ENCODE measurements around the gene CLCNKA. TPM values are rescaled to one million over a fixed set of nuclear protein-coding genes. Genes with fewer than 3 reads are reported as not detected.
"Not testable (repeated sequence)": the region's sequence is repeated elsewhere in the genome, so short reads cannot be mapped to it uniquely, and the experiment has no call there.

CLCNKA gene
- total RNA-seq, 2 donors from 2014 or later, result 0.26 to 0.38 TPM

GRCh38 chr1:16053781-16054502 lies 32.1 kb downstream of the CLCNKA start:
- DNase-seq, result no peak
- intact Hi-C loops (cut with DNase I), result loop anchor here (10.0 kb wide), 2 partner anchors 49 to 259 kb away; partner anchors contain the start of gene SRARP (in 1 of the 2)
- ATAC-seq, result no peak

GRCh38 chr1:16054598-16055540 lies 33.0 kb downstream of the CLCNKA start:
- ATAC-seq (no peak), DNase-seq (no peak)
- intact Hi-C loops (cut with DNase I), result loop anchor here (10.0 kb wide), 2 partner anchors 50 to 260 kb away; partner anchors contain the start of gene SRARP (in 1 of the 2)

GRCh38 chr1:16055613-16056520 lies 34.0 kb downstream of the CLCNKA start:
- peak; percentile 83 to 86 for ATAC-seq
- intact Hi-C loops (cut with DNase I), result loop anchor here (1.0 to 10.0 kb wide), 3 partner anchors 47 to 261 kb away; partner anchors contain the start of gene SRARP (in 1 of the 2)

GRCh38 chr1:16056521-16056912 lies 34.7 kb downstream of the CLCNKA start:
- not testable (repeated sequence) for ATAC-seq, DNase-seq
- intact Hi-C loops (cut with DNase I), result loop anchor here (1.0 to 10.0 kb wide), 3 partner anchors 47 to 262 kb away; partner anchors contain the start of gene SRARP (in 1 of the 2)

More at GRCh38 chr1:16055613-16056520, 34.0 kb downstream of the CLCNKA start:
- peak; percentile 89 for DNase-seq

- ATAC-seq, DNase-seq: not testable (repeated sequence)
- intact Hi-C loops (cut with DNase I), result loop anchor here (10.0 kb wide), 2 partner anchors 53 to 263 kb away; partner anchors contain the start of gene SRARP (in 1 of the 2)
These were observed 35.6 kb downstream of the CLCNKA start for GRCh38 chr1:16057314-16057915.

GRCh38 chr1:16058394-16059120 lies 36.7 kb downstream of the CLCNKA start:
- intact Hi-C loops (cut with DNase I), result loop anchor here (10.0 kb wide), 2 partner anchors 54 to 264 kb away; partner anchors contain the start of gene SRARP (in 1 of the 2)
- ATAC-seq, result peak in 1 of 2 donors; percentile 4
- DNase-seq, result not testable (repeated sequence)

GRCh38 chr1:16061266-16061665 lies 39.4 kb downstream of the CLCNKA start:
- DNase-seq (no peak), ATAC-seq (no peak)
- intact Hi-C loops (cut with DNase I), result no loop called here

GRCh38 chr1:16061989-16062686 lies 40.3 kb downstream of the CLCNKA start:
- DNase-seq; intact Hi-C loops (cut with DNase I); ATAC-seq: not testable (repeated sequence)

GRCh38 chr1:16062687-16063075 lies 40.8 kb downstream of the CLCNKA start:
- intact Hi-C loops (cut with DNase I); ATAC-seq; DNase-seq: not testable (repeated sequence)

- ATAC-seq (no peak), DNase-seq (no peak)
- intact Hi-C loops (cut with DNase I), result no loop called here
These were observed 41.5 kb downstream of the CLCNKA start for GRCh38 chr1:16063226-16063829.

- intact Hi-C loops (cut with DNase I), result no loop called here
- DNase-seq (no peak), ATAC-seq (no peak)
These were observed 42.1 kb downstream of the CLCNKA start for GRCh38 chr1:16063921-16064320.

GRCh38 chr1:16064536-16065268 lies 42.9 kb downstream of the CLCNKA start:
- intact Hi-C loops (cut with DNase I), result no loop called here
- no peak for DNase-seq
- ATAC-seq, result no peak

GRCh38 chr1:16065269-16065576 lies 43.4 kb downstream of the CLCNKA start:
- DNase-seq (no peak), ATAC-seq (no peak)
- intact Hi-C loops (cut with DNase I), result no loop called here

- DNase-seq (no peak), ATAC-seq (no peak)
- intact Hi-C loops (cut with DNase I), result no loop called here
These were observed 44.4 kb downstream of the CLCNKA start for GRCh38 chr1:16066245-16066644.

GRCh38 chr1:16067127-16067768 lies 45.4 kb downstream of the CLCNKA start:
- DNase-seq (no peak), ATAC-seq (no peak)
- intact Hi-C loops (cut with DNase I), result no loop called here

All from left cardiac atrium (tissue), 4 donors.